ENCODE data around the gene RGR.

RGR gene

DNA sequence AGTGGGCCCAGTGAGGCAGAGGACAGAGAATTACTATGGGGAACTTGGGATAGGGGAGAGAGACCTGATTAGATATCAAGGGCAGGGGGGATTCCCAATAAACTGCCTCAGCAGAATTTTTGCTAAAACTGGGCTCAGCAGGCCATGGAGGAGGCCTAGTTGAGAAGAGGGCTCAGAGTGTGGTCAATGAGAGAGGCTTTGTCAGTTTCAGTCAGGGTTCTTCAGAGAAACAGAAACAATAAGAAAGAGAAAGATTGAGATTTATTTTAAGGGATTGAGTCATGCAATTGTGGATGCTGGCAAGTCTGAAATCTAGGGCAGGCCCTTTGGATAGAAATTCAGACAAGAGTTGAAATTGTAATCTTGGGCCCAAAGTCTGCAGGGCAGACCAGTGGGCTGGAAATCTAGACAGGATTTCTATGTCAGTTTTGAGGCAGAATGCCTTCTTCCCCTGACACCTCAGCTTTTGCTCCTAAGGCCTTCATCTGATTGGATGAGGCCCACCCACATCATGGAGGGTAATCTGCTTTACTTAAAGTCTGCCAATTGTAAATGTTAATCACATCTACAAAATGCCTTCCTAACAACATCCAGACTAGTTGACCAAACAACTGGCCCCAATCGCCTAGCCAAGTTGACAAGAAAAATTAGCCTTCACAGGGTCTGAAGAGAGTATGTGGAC lies 50.1 kb downstream of the RGR start:
- DNase-seq (peak in 1 of 2 donors; percentile 34), ATAC-seq (peak; percentile 84)
- peak overlapping the region in 1 of 2 donors; percentile 87 for H3K27ac Mint-ChIP-seq
- H3K4me1 Mint-ChIP-seq: peaks cover 21% of the 10 kb centered on the region
- H3K9me3 Mint-ChIP-seq: no peaks in the 10 kb centered on the region
- H3K27me3 Mint-ChIP-seq: peaks cover 12% of the 10 kb centered on the region
- peak overlapping the region in 1 of 2 donors; percentile 47 for H3K4me3 Mint-ChIP-seq

DNA sequence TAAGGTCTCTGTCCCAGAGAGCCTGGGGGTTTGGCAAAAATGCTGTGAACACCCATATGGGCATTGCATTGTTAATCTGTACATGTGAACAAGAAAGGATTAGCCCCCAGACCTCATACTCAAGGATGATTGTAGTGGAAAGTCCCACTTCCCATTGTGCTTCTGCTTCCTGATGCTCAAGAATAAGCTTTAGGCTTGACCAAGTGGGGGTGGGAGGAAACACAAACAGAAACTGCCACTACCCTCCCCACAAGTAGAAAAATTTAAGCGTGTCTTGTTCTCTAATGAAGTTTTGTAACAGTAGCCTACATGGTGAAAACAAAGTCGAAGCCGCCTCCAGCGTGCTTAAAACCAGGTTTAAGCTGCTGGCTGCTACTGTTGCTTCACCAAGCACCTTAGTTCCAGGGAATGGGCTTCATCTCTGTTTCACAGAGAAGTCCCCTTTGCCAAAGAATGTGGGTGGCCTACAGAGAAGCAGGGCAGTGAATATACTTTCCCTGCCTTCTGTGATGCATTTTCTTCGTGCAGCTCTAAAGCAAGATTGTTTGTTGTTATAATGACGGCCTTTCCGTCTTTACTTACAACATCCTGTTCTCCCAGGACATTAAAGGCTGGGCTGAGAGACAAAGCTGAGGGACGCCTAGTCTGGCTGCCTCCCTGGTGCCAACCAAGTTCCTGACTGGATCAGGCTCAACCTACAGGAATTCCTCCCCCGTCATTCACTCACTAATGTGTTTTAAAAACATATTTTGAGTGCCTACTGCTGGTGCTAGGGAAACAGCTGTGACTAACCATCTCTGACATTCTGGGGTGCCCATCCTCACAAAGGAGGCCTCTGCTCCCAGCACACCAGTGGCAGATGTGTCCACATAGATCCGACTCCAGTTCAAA lies 51.5 kb downstream of the RGR start:
- ATAC-seq: no peak
- H3K4me1 Mint-ChIP-seq: peaks cover 21% of the 10 kb centered on the region
- no peaks in the 10 kb centered on the region for H3K9me3 Mint-ChIP-seq
- H3K4me3 Mint-ChIP-seq: no peak overlapping the region
- no peak overlapping the region for H3K27ac Mint-ChIP-seq
- no peak for DNase-seq
- peaks cover 12% of the 10 kb centered on the region for H3K27me3 Mint-ChIP-seq

DNA sequence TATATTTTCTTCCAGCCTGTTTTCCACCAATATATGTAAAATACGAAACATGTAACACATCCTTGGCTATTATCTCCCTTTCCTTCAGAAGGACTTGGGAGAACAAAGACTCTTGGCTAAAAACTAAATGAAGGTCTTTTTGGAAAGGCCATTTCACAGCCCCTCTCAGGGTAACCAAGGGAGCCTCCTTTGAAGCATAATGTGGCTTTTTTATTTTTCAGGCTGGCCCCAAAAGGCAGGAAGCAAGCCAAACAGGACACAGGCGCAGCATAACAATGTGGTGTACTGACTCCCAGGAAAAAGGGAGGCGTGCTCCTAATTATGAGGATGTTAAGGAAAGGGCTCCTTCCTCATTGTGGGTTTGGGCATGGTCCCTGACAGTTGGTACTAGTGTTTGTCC lies 53.2 kb downstream of the RGR start:
- peaks cover 21% of the 10 kb centered on the region for H3K4me1 Mint-ChIP-seq
- no peak for DNase-seq
- H3K4me3 Mint-ChIP-seq: no peak overlapping the region
- no peaks in the 10 kb centered on the region for H3K9me3 Mint-ChIP-seq
- H3K27me3 Mint-ChIP-seq: peaks cover 24% of the 10 kb centered on the region
- no peak for ATAC-seq
- H3K27ac Mint-ChIP-seq: peak overlapping the region in 1 of 2 donors; percentile 59

DNA sequence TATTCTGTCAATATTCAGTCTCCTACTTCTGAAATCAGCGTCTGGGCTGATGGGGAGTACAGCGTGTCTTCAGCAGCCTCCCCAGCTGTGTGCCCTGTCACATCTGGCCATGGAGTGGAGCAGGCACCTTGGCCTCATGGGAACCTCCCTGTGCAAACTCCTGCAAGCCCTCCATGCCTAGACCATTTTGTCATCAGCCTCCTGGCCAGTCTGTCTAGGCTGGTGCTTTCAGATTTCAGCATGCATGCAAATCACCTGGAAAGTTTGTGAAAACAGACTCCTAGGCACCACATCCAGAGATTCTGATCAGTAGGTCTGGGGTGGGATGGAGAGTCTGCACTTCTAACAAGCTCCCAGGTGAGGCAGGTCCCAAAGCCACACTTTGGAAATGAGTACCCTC lies 57.4 kb downstream of the RGR start:
- peaks cover 24% of the 10 kb centered on the region for H3K27me3 Mint-ChIP-seq
- ATAC-seq (peak; percentile 28), DNase-seq (no peak)
- H3K4me1 Mint-ChIP-seq: peaks cover 15% of the 10 kb centered on the region
- H3K9me3 Mint-ChIP-seq: peaks cover 7 to 9% of the 10 kb centered on the region in 2 donors
- H3K4me3 Mint-ChIP-seq: no peak overlapping the region
- H3K27ac Mint-ChIP-seq: no peak overlapping the region

DNA sequence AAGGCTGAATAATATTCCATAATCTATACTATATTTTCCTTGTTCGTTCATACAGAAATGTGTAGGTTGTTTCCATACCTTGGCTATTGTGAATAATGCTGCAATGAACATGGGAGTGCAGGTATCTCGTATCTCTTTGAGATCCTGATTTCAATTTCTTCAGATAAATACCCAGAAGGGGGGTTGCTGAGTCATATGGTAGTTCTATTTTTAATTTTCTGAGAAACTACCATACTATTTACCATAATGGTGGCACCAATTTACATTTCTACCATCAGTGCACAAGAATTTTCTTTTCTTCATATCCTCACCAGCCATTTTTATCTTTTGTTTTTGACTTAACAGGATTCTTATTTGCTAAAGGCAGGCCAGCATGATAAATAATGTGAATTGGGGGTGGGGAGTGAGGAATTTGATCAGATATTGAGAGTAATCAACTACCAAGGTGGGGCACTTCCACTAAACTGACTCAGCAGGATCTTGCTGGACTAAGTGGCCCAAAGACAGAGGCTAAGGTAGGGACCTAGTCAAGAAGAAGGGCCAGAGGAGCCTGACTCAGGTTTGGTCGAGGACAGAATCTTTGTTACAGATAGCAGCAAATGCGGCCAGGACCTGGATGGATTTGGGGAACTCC lies 62.0 kb downstream of the RGR start:
- H3K27me3 Mint-ChIP-seq: peaks cover 11% of the 10 kb centered on the region
- peaks cover 9 to 11% of the 10 kb centered on the region in 2 donors for H3K9me3 Mint-ChIP-seq
- ATAC-seq (no peak), DNase-seq (no peak)
- no peak overlapping the region for H3K27ac Mint-ChIP-seq
- peak overlapping the region; percentile 30 to 64 for H3K4me3 Mint-ChIP-seq
- H3K4me1 Mint-ChIP-seq: peaks cover 43% of the 10 kb centered on the region

DNA sequence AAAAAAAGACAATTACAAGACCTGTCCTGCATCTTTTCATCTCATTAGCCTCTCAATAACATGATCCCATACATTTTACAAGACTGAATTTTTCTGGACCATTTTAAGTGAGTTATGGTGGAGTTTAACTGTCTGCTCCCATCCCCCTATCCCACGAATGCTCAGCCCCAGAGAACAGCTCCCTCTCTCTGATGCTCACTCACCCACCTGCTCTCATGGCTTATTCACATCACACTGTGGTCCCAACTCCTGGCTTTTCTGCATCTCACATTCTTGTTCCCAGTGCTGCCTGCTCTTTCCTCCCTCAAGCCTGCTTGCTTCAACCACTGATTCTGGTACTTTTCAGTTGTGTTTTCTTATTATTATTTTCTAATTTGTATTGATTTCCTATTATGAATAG lies 63.2 kb downstream of the RGR start:
- no peak for DNase-seq
- H3K27ac Mint-ChIP-seq: no peak overlapping the region
- ATAC-seq: no peak
- no peaks in the 10 kb centered on the region for H3K27me3 Mint-ChIP-seq
- H3K4me3 Mint-ChIP-seq: peak overlapping the region; percentile 2 to 24
- peaks cover 9 to 13% of the 10 kb centered on the region in 2 donors for H3K9me3 Mint-ChIP-seq
- H3K4me1 Mint-ChIP-seq: peaks cover 43% of the 10 kb centered on the region

DNA sequence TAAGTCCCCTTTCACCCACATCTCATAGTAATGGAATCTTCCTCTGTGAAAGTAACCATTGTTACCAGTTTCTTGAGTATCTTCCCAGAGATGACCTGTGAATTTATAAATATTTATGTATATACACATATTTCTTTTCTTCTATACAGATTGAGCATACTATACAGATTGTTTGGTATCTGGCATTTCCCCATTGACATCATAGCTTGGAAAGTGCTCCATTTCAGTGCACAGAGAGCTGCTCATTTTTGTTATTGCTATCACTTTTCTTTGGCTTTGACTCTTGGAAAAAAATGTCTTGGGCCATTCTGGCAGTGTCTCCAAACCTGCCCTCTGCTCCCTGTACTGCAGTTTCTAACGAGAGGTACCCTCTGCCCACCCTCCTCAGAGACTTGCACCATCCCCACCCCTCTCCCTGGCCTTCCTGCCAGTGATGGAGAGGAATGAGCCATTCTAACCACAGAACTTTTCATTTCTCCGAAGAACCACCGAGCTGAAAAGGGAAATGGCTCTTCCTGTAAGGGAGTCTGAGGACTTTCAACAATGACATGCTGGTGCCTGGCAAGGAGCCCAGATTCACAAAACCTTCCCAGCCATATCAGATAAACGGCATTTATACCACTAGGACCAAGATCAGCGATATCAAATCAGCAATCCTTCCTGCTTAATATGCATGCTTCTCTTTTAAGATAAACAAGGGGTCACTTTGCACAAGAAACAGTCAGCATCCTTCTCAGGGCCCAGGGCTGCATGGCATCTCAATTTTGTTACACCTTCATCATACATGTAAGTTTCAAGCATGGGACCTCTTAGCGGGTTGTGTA lies 63.8 kb downstream of the RGR start:
- Mint-ChIP-seq H3K27me3 (no peaks in the 10 kb centered on the region), H3K4me3 (peak overlapping the region; percentile 75 to 80), H3K4me1 (peaks cover 45% of the 10 kb centered on the region), H3K9me3 (peaks cover 9 to 13% of the 10 kb centered on the region in 2 donors), H3K27ac (peak overlapping the region in 1 of 2 donors; percentile 78)
- DNase-seq (peak in 1 of 2 donors; percentile 51), ATAC-seq (peak; percentile 82)
